Sigmoid colon (tissue), 4 donors: ENCODE results near the gene SLC17A5.

Source experiments
- EP300 ChIP-seq, 4 donors: sonication (generic); formaldehyde crosslinking; IDR thresholded peaks; one replicate each; pipeline ENCODE4 v1.6.1; 2017; ENCODE audit warnings: antibody characterized with exemption in 4 of 4
- POLR2AphosphoS5 ChIP-seq, 4 donors: sonication (generic); formaldehyde crosslinking; IDR thresholded peaks; one replicate each; pipeline ENCODE4 v1.6.1; 2017; ENCODE audit warnings: antibody characterized with exemption in 4 of 4

DNA sequence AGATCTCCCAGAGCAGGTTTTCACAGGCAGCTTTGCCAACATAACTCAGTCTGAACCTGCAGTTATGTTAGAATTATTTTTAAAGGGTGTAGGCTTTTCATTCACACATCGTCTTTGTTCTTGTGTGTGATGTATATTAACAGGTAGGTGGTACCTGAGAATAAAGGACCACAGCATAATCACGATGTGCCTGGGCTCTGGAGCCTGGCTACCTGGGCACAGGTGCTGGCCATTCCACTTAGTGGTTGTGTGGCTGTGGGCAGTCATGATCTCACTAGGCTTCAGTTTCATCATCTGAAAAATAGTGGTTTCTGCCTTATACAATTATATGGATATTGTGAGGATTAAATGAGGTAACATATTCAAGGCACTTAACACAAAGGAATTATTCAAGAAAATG lies 48.7 kb upstream of the SLC17A5 start:
- TF ChIP-seq POLR2AphosphoS5 (IDR thresholded peaks at IDR 0.05): no peak
- TF ChIP-seq EP300 (IDR thresholded peaks at IDR 0.05): no peak
